Fibroblast of skin of abdomen (primary cell): Measurements from ENCODE around the gene ICAM1. TPM values are rescaled to one million over a fixed set of nuclear protein-coding genes. Genes with fewer than 3 reads are reported as not detected.
A peak's percentile ranks its signal among the peaks of the same experiment; 100 is the strongest.
"Not testable (repeated sequence)": the region's sequence is repeated elsewhere in the genome, so short reads cannot be mapped to it uniquely, and the experiment has no call there.

Experiments used
- DNase-seq: peaks from one replicate; pipeline ENCODE4 v3.0.0-alpha.2; 2013
- polyA plus RNA-seq, 2 experiments: library from polyadenylated mRNA; unstranded; fragments of 120-200 nt; gene quantifications; one replicate each; pipeline ENCODE4 v1.2.1, GENCODE V29; 2013; ENCODE audit not compliant: insufficient read length in 2 of 2

The ICAM1 gene
- 12.2 TPM for polyA plus RNA-seq (2013, experiment 1 of 2; ENCODE audit: insufficient read length)
- 12.2 TPM for polyA plus RNA-seq (2013, experiment 2 of 2; ENCODE audit: insufficient read length)

GRCh38 chr19:10270616-10271394, at the start of gene ICAM1:
Gene ICAM1, plus strand, starts transcription at chr19:10271120. Its CDS starts 40 bp downstream, at chr19:10271160.
- peak; percentile 53 for DNase-seq

GRCh38 chr19:10222201-10222890, 48.6 kb upstream of the ICAM1 start:
- DNase-seq, result no peak

- no peak for DNase-seq
These were observed 47.3 kb upstream of the ICAM1 start for GRCh38 chr19:10223488-10224213.

GRCh38 chr19:10224337-10224736, 46.6 kb upstream of the ICAM1 start:
- DNase-seq, result no peak

- no peak for DNase-seq
These were observed 44.9 kb upstream of the ICAM1 start for GRCh38 chr19:10226021-10226375.

- DNase-seq, result peak; percentile 93
These were observed 44.4 kb upstream of the ICAM1 start for GRCh38 chr19:10226376-10227025.

GRCh38 chr19:10227026-10227971, 43.6 kb upstream of the ICAM1 start:
- peak; percentile 43 for DNase-seq

- DNase-seq, result no peak
These were observed 42.5 kb upstream of the ICAM1 start for GRCh38 chr19:10228393-10228792.

- DNase-seq, result peak; percentile 41
These were observed 42.0 kb upstream of the ICAM1 start for GRCh38 chr19:10228920-10229319.

GRCh38 chr19:10230173-10230860, 40.6 kb upstream of the ICAM1 start:
- peak; percentile 54 for DNase-seq

- peak; percentile 78 for DNase-seq
These were observed 39.9 kb upstream of the ICAM1 start, which contains the start of gene S1PR2 for GRCh38 chr19:10230861-10231611. Gene S1PR2, minus strand, starts transcription at chr19:10231331. Its CDS starts 6,426 bp downstream, at chr19:10224905.

GRCh38 chr19:10231612-10232228, 39.2 kb upstream of the ICAM1 start:
- no peak for DNase-seq

- no peak for DNase-seq
These were observed 37.0 kb upstream of the ICAM1 start for GRCh38 chr19:10233946-10234345.

- DNase-seq, result no peak
These were observed 35.9 kb upstream of the ICAM1 start for GRCh38 chr19:10235003-10235402.

- DNase-seq, result not testable (repeated sequence)
These were observed 35.5 kb upstream of the ICAM1 start for GRCh38 chr19:10235409-10235808.

GRCh38 chr19:10237702-10238101, 33.2 kb upstream of the ICAM1 start:
- no peak for DNase-seq

GRCh38 chr19:10238172-10238783, 32.6 kb upstream of the ICAM1 start:
- peak; percentile 87 for DNase-seq

- DNase-seq, result not testable (repeated sequence)
These were observed 29.0 kb upstream of the ICAM1 start for GRCh38 chr19:10241826-10242449.
